Measurements from ENCODE around the gene C13orf46.

GRCh38 chr13:113962386-113962785, 11.5 kb downstream of the C13orf46 start:
- TF ChIP-seq, protein P1, sequence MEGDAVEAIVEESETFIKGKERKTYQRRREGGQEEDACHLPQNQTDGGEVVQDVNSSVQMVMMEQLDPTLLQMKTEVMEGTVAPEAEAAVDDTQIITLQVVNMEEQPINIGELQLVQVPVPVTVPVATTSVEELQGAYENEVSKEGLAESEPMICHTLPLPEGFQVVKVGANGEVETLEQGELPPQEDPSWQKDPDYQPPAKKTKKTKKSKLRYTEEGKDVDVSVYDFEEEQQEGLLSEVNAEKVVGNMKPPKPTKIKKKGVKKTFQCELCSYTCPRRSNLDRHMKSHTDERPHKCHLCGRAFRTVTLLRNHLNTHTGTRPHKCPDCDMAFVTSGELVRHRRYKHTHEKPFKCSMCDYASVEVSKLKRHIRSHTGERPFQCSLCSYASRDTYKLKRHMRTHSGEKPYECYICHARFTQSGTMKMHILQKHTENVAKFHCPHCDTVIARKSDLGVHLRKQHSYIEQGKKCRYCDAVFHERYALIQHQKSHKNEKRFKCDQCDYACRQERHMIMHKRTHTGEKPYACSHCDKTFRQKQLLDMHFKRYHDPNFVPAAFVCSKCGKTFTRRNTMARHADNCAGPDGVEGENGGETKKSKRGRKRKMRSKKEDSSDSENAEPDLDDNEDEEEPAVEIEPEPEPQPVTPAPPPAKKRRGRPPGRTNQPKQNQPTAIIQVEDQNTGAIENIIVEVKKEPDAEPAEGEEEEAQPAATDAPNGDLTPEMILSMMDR (IDR thresholded peaks at IDR 0.05): no peak
- TF ChIP-seq EZH2phosphoT487 (IDR thresholded peaks at IDR 0.05): no peak
- TF ChIP-seq EZH2 (IDR thresholded peaks at IDR 0.05): no peak
